HepG2 (cell line): ENCODE results near the gene AUP1. TPM values are rescaled to one million over a fixed set of nuclear protein-coding genes. Genes with fewer than 3 reads are reported as not detected.
A peak's percentile ranks its signal among the peaks of the same experiment; 100 is the strongest.

Source experiments
- HOXA9 ChIP-seq: sonication (generic); formaldehyde crosslinking; IDR thresholded peaks from 2 replicates; pipeline ENCODE4 v1.8.1; 2022; ENCODE audit warnings: missing genetic modification reagents, mild to moderate bottlenecking, moderate library complexity, borderline replicate concordance
- NFIB ChIP-seq: sonication (generic); formaldehyde crosslinking; IDR thresholded peaks from 2 replicates; pipeline ENCODE4 v1.9.0; 2021; ENCODE audit warnings: missing genetic modification reagents, mild to moderate bottlenecking, borderline replicate concordance
- TMF1 ChIP-seq: sonication (generic); formaldehyde crosslinking; IDR thresholded peaks from 2 replicates; pipeline ENCODE4 v1.8.1; 2022; ENCODE audit warnings: low read depth, missing genetic modification reagents
- ZBTB33 ChIP-seq: sonication (generic); formaldehyde crosslinking; IDR thresholded peaks from 2 replicates; pipeline ENCODE4 v1.4.0; 2020; ENCODE audit warnings: missing genetic modification reagents
- ZBTB38 ChIP-seq: sonication (generic); formaldehyde crosslinking; IDR thresholded peaks from 2 replicates; pipeline ENCODE4 v1.5.1; 2020; ENCODE audit warnings: mild to moderate bottlenecking, missing genetic modification reagents
- ZBTB40 ChIP-seq, 2 experiments: fragments of 450-650 bp in 1 of 2; sonication (generic) in 1 of 2; formaldehyde crosslinking in 1 of 2; IDR thresholded peaks; 2 replicates each; pipeline versions ENCODE4 v1.6.1 to v1.8.0; 2016 to 2022; ENCODE audit warnings: antibody characterized with exemption in 1 of 2, mild to moderate bottlenecking in 1 of 2, missing genetic modification reagents in 1 of 2
- ZFX ChIP-seq: sonication (generic); formaldehyde crosslinking; IDR thresholded peaks from 2 replicates; pipeline ENCODE4 v1.4.0; 2020; ENCODE audit warnings: mild to moderate bottlenecking, low read depth, missing genetic modification reagents, moderate library complexity
- ZMAT5 ChIP-seq: sonication (generic); formaldehyde crosslinking; IDR thresholded peaks from 2 replicates; pipeline ENCODE4 v1.5.0; 2020; ENCODE audit warnings: mild to moderate bottlenecking, low read depth, missing genetic modification reagents, borderline replicate concordance
- ZNF839 ChIP-seq: sonication (generic); formaldehyde crosslinking; IDR thresholded peaks from 2 replicates; pipeline ENCODE4 v1.4.0; 2020; ENCODE audit warnings: missing genetic modification reagents, mild to moderate bottlenecking, borderline replicate concordance
- ZZZ3 ChIP-seq: sonication (generic); formaldehyde crosslinking; IDR thresholded peaks from 2 replicates; pipeline ENCODE4 v1.4.0; 2020; ENCODE audit warnings: missing genetic modification reagents, mild to moderate bottlenecking, borderline replicate concordance
- polyA plus RNA-seq, 8 experiments: library from polyadenylated mRNA; depleted of rRNA in 3 of 8; stranded (reverse) in 7 of 8; unstranded in 1 of 8; fragments of >200 nt; fragmentation: Illumina TruSeq in 4 of 8; extraction: Trizol in 4 of 8; gene quantifications; 2 replicates each; pipeline versions ENCODE4 v1.2.1 to v1.2.3, GENCODE V29; 2011 to 2016; ENCODE audit warnings: low read depth in 4 of 8, missing spikeins in 1 of 8, mixed read lengths in 1 of 8; ENCODE audit not compliant: insufficient read depth in 1 of 8
- total RNA-seq, 5 experiments: library from RNA; depleted of rRNA; stranded (reverse); fragments of >200 nt; fragmentation: Illumina TruSeq; extraction: Trizol; gene quantifications; 2 replicates each; pipeline ENCODE4 v1.2.3, GENCODE V29; 2016; ENCODE audit warnings: low read depth in 1 of 5
- TF ChIP-seq, protein P1 (sequence below): sonication (generic); formaldehyde crosslinking; IDR thresholded peaks from 2 replicates; pipeline ENCODE4 v1.8.0; 2022; ENCODE audit warnings: mild to moderate bottlenecking, missing genetic modification reagents; ENCODE audit not compliant: insufficient replicate concordance

Gene AUP1
- total and polyA plus RNA-seq, 2 of the 13 experiments (the other 11 are each of a cell fraction or from before 2014, with no cell fraction given), result 174 to 267 TPM

DNA sequence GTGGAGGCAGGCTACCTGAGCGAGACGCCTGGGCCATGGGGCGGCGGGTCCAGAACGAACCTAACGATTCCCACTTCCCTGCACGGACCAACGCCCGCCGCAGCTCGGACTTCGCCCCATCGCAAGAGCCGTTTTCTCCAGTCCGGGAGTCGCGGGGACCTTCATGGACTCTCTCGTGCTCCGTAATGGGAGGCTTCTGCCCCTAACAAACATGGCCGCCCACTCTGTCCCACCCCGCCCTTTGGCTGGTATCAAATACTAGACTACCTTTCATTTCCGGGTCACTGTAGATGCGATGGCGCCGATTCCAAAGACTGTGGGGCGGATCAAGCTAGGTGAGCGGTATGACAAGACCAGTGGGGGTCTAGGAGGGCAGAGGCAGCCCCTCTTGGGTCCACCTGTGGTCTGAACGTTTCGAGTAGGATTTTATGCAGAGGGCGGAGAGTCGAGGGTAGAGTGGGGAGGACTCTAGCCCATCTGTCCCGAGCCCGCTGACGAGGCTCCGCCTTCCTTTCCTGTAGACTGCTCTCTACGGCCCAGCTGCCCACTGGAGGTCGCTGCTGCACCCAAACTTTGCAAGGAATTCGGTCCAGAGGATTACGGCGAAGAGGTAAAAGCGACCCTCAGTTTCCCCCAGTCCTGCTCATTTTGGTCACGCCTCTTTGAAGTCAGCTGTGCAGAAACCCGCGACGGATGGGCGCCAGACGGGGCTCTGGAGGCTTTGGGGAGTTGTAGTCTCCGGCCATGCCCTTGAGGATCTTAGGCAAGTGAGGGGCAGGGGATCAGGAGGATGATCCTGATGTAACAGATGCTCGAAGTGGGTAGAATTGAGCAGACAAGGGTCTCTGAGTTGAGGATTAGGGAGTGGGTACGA lies 46.5 kb downstream of the AUP1 start, which contains the start of the genes CCDC142 and TTC31 (continued):
- TF ChIP-seq ZBTB33, result peak; percentile 27; the same call in 1 of the 2 replicates
- no peak; the same call in 1 of the 2 replicates for TF ChIP-seq ZBTB38 (CRISPR knock-in tag)
- peak; percentile 75; the same call in 1 of the 2 replicates for TF ChIP-seq ZFX (CRISPR knock-in tag)
- TF ChIP-seq TMF1 (CRISPR knock-in tag), result no peak; the same call in none of the 2 replicates
- peak; percentile 88; the same call in 1 of the 2 replicates for TF ChIP-seq HOXA9
- peak; percentile 55 for TF ChIP-seq ZBTB40 (IDR thresholded peaks at IDR 0.05)
- peak; percentile 64; the same call in 1 of the 2 replicates for TF ChIP-seq ZBTB40 (CRISPR knock-in tag; IDR thresholded peaks at IDR 0.05)
- 0 out of 2 replicates have a peak, but pooled peaks have one; percentile 10 for TF ChIP-seq NFIB (CRISPR knock-in tag)
- TF ChIP-seq ZMAT5 (CRISPR knock-in tag), result no peak
- TF ChIP-seq, protein P1, sequence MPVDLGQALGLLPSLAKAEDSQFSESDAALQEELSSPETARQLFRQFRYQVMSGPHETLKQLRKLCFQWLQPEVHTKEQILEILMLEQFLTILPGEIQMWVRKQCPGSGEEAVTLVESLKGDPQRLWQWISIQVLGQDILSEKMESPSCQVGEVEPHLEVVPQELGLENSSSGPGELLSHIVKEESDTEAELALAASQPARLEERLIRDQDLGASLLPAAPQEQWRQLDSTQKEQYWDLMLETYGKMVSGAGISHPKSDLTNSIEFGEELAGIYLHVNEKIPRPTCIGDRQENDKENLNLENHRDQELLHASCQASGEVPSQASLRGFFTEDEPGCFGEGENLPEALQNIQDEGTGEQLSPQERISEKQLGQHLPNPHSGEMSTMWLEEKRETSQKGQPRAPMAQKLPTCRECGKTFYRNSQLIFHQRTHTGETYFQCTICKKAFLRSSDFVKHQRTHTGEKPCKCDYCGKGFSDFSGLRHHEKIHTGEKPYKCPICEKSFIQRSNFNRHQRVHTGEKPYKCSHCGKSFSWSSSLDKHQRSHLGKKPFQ (CRISPR knock-in tag), result peak; percentile 37
- TF ChIP-seq ZZZ3 (CRISPR knock-in tag), result no peak
- TF ChIP-seq ZNF839 (CRISPR knock-in tag), result peak; percentile 96; the same call in 1 of the 2 replicates
